SH-SY5Y (cell line): Measurements from ENCODE around the gene PIP5K1C.

ENCODE experiments used
- GATA2 ChIP-seq: IDR thresholded peaks from 2 replicates; pipeline ENCODE4 v1.6.1; 2011; ENCODE audit warnings: mild to moderate bottlenecking, low read depth, low read length
- GATA3 ChIP-seq: IDR thresholded peaks from 2 replicates; pipeline ENCODE4 v1.6.1; 2011; ENCODE audit warnings: low read depth, mild to moderate bottlenecking, low read length, moderate library complexity

PIP5K1C gene

DNA sequence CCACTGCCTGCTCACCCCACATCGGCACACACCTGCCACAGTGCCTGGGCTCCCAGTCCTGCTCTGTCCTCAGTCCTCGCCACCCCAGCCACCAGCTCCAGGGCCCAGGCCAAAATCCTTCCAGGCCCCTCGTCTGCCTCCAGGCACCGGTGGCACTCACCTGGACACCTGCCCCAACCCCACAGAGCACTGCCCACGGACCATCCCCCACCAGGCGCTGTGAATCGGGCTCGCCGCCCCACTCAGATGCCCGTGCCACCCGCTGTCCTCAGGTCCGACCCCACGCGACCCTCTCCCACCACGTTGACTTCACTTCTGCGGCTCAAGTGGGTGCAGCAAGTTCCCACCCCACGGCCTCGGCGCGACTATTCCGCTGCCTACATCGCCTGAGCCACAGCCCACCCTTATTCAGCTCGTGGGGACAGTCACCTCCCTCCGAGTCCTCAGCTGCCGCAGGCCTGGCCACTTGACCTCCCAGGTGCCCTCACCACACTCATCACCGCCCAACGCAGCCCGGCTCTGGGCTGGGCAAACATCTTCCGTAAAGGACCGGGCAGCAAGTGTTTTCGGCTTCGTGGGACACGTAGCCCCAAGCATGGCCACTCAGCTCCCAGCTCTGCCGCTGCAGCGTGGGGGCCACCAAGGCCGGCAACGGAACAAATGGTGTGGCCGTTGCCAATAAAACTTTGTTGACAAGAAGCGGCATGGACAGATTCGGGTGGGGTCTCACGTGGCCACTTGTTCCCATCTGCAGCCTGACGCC lies 5.7 kb downstream of the PIP5K1C start:
- no peak for TF ChIP-seq GATA2
- no peak for TF ChIP-seq GATA3

DNA sequence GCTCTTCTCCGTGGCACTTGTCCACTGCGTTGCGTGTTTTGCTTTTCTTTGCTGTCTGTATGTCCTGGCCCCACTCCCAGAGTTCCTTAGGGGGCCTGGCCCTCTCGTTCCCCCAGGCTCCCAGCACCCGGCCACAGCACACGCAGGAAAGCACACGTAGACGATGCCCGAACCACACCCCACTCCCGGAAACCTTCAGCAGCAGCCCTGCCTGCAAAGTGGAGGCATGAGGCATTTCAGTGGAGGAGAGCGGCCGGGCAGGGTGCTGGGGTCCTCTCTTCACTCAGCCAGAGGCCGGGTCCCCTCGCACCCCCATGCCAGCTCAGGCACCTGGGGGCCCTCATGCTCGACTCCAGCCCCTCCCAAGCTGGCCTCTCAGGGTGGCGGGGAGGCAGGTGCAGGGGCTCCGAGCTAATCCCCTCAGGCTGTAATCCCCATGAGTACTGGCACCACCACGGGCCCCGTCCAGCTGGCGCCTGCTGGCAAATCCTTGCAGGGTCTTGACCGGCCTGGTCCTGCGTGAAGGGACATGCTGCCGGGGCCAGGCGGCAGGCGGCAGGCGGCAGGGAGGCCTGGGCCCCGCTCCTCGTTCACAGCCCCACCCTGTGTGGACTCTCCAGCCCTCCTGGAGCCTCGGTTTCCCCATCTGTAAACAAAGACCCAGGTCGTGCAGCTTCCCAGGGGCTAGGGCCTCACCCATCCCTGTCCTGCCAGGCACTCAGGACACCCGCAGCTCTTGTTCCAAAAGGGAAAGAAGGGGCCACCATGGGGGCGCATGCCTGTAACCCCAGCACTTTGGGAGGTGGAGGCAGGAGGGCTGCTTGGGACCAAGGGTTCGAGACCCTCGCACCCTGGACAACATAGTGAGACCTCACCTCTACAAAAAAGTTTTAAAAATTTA lies 7.0 kb downstream of the PIP5K1C start:
- TF ChIP-seq GATA2 (no peak), GATA3 (no peak)

DNA sequence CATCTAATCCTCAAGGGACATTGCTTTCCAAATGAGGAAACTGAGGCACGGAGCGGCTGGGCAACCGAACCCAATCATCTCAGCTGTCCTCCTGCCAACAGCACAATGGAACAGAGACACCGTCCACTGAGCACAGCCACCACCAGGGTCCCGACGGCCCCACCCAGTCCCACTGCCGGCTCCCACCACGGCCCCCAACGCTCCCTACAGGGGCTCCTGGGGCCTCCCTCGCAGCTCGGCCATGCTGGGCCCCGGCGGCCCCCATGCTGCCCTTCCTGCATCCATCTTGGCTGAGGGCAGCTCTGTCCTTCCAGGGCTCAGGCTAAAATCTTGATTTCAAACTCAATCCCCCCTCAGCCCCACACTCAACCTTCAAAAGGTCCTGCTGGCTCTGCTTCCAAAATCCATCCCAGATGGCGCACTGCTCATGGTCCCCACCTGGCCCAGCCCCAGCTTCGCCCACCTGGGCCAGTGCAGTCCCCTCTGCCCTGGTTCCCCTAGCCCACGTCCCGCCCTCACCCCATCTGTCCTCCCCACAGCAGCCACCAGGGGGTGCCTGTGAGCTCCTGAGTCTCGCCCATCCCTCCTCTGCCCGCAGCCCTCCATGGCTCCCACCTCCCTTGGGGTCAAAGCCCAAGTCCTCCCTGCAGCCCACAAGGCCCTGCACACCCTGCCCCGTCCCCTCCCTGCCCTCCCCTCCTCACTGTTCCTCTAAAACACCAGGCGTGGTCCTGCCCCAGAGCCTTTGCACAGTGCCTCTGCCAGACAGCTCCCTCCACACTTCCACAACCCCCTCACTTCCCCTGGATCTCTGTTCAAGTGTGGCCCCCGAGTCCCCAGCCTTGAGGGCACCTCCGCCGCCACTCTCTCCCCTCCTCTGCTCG lies 7.9 kb downstream of the PIP5K1C start:
- TF ChIP-seq GATA2 = no peak
- TF ChIP-seq GATA3 = no peak

DNA sequence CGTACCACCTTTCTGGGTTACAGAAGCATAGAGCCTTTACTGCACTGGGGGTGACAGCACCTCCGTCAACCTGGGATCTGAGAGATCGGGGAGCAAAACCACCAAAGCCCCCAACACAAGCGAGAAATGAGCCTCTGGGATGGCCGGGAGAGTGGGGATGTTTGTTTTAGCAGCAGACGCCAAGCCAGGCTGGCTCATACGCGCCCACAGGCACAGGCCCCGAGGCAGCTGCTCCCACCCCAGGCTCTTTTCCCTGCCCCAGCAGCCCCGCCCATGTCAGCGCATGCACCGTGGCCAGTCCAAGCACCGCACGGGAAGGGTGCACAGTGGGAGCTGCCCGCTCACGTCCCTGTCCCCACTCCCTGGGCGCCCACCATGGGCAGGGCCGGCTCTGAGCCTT lies 8.5 kb downstream of the PIP5K1C start:
- TF ChIP-seq GATA2 = no peak
- TF ChIP-seq GATA3 = no peak

DNA sequence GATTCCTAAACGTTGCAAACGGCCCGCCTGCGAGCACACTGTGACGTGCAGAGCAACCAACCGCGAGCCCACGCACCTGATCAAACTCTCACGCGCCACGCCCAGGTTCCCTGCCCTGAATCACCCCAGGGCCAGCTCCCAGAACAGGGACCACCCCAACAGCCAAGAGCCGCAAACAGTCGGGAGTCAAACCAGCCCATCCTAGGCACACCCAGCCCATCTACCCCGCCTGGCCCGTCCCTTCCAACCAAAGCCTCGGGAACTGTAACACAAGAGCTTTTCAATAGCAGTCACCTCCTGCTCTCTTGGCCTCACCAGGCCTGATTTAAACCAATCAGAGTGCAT lies 8.9 kb downstream of the PIP5K1C start:
- TF ChIP-seq GATA2 (no peak), GATA3 (no peak)

DNA sequence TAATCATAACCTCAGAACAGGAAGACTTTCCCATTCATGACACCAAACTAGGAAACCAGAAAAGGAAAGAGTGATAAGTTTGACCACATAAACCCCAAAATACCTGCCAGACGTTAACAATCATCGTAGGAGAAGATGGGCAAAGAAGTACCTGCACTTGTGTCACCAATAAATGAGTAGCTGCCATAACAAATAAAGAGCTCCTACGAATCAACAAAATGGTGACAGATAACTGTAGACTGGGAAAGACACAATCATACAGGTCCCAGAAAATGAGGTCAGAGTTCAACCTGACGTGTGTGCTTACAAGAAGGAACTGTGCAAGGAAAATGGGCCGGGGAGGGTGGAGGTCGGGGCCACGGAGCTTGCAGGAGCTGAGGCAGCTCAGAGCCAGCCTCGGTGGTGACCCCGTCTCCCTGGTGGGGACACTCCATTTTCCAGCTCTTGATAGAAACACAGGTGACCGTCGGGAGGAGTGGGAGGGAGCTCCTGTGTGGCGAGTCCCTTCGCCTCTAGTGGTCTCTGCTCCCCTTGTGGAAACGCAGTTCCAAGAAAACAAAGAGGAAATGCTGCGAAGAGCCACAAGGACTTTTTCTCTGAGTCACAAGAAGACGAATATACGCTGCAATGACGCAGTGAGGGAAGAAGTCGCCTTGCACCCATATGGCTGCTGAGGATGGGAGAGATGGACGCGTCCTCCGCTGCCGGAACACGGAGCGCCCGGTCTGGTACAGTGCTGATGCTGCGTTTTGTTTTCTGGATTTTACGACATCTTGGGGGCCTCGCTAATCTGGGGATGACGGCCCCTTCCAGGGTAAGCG lies 9.5 kb downstream of the PIP5K1C start:
- no peak for TF ChIP-seq GATA3
- TF ChIP-seq GATA2 = no peak

DNA sequence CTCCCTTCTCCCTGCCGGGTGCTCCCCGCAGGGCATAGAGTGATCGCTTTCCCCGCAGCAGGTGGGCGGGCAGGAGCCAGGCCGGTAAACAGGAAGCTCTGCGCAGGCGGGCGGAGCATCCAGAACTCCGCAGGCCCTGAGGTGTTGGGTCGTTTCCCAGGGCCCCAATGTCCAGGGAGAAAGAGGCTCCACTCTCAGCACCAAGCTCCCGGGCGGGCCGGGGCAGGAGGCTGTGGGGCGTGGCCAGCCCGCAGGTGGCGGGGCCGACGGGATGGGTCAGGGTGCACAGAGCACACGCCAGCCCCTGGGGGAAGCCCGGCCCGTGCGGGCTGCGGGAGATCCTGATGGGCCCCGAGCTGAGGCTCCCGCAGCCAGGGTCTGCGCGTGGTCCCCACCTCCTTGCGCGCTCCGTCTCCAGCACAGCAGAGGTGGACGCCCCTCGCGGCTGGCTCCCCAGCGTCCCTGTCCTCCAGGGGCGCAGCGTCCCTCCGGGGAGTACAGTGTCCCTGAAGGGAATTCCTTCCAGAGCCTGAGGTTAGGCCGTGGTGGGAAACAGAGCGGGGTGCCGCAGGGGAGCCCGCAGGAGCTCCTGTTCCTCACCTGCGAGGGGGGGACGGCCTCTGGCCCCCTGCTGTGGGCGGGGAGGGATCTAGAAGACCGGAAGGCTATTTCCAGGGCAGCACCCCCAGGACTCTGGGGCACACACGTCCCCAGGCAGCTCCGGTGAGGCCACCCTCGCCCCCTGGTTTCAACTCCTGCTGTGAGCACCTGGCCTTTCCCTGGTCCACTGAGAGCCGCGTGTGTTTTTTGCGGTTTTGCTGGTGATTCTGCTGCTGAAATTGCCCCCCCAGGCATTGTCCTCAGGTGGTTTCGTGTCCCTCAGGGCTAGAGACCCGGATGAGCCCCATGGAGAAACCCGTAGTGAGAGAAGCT lies 12.2 kb downstream of the PIP5K1C start:
- no peak for TF ChIP-seq GATA3
- TF ChIP-seq GATA2 = no peak

DNA sequence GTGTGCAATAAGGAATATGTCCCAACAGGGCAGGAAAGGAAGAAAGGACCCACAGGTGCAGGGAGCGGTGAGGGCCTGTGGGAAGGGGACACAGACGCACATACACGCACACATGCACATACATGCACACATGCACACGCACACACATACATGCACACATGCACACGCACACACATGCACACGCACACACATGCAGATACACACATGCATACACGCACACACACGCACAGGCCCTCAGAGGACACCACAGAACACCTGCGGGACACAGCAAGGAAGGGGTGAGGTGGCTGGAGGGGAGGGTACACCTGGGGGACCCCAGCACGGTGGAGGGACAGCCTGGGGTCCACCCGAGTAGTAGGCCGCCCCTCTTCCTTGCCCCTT lies 12.9 kb downstream of the PIP5K1C start:
- TF ChIP-seq GATA3 = no peak
- TF ChIP-seq GATA2 = no peak

DNA sequence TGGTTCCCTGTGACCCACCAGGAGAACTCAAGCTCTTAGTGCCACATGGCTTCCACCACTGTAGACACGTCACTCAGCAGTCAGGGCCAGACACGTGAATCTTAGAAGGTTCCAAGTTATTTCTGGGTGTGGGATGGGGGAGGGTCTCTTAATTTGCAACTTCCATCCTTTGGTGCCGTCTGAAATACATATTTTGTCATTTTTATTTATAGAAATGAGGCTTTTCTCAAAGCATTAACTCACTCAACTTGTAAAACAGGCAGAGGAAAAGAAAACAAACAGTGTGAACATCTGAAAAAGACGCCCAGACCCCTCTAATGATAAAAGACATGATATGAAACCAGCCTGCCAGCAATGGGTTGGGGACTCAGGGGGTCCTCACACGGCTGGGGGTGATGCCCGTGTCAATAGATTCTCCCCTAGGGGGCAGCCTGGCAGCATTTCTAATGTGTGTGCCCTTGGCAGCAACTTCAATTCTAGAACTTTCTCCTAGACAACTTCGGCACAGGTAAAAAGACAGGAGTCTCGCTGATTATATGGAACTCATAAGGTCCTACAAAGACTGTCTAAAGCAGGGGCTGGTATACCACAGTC lies 15.4 kb downstream of the PIP5K1C start:
- TF ChIP-seq GATA2 (no peak), GATA3 (no peak)

DNA sequence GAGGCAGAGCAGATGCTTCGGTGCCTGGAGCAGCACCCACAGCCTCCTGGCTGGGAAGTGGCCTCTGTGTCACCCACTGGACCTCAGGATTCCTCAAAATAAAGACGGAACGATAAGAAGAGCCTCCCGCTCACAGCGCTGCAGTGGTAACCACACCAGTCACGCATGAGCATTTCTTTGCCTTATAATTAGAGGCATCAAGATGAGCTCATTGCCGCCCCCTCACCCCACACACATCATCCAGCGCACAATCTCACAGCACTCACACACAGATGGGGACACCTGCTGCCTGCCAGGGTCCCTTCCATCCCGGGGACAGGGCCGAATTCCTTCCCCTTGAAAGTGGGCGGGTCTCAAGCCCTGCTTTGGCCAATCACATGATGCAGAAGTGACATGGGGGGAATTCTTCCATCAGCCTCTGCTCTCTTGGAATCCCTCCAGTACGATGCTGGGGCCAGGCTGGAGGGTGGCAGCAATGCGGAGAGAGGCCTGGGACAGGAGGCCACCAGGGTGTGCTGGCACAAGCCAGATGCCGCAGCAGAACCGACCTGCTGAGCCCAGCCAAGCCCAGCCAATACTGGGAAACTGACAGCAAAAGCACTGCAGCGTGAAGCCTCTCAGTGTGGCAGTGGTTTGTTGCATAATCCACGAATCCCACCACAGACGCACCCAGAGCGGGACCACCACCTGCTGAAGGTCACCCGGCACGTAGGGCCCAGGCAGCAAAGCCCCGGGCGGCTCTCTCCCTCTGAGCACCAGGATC lies 16.0 kb downstream of the PIP5K1C start:
- TF ChIP-seq GATA2 (no peak), GATA3 (no peak)

DNA sequence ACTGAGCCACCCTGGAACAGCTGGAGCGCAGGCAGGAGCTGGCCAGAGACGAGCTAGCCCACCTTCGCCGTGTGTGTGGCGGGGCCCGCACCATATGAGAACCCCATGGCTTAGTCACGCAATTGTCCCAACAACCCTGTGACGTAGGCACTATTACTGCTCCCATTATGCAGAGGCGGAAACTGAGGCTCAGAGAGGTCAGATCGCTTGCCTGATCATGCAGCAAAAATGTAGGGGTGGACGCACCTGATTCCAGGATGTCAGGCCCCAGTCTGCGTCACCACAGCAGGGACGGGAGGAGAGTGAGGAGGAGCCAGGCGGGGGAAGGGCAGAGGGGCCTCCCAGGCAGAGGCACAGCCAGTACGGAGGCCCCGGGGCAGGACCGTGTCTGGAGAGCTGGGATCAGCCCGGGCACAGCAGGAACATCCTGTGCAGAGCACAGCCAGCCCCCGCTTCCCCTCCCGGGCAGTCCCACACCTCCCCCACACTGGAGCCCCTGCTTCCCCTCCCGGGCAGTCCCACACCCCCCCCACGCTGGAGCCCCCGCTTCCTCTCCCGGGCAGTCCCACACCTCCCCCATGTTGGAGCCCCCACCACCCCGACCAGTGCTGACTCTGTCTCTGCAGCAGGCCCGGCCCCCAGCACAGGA lies 16.7 kb downstream of the PIP5K1C start:
- TF ChIP-seq GATA3 = no peak
- no peak for TF ChIP-seq GATA2
